GM18511 (cell line): ENCODE results near the gene PELO.
"Not testable (repeated sequence)": the region's sequence is repeated elsewhere in the genome, so short reads cannot be mapped to it uniquely, and the experiment has no call there.

Experiments
- ATAC-seq: cut with Tn5 transposase; IDR thresholded peaks from one replicate; pipeline ENCODE4 v1.9.1; 2021; ENCODE audit warnings: mild to moderate bottlenecking, moderate library complexity; ENCODE audit not compliant: unreplicated experiment

PELO gene

DNA sequence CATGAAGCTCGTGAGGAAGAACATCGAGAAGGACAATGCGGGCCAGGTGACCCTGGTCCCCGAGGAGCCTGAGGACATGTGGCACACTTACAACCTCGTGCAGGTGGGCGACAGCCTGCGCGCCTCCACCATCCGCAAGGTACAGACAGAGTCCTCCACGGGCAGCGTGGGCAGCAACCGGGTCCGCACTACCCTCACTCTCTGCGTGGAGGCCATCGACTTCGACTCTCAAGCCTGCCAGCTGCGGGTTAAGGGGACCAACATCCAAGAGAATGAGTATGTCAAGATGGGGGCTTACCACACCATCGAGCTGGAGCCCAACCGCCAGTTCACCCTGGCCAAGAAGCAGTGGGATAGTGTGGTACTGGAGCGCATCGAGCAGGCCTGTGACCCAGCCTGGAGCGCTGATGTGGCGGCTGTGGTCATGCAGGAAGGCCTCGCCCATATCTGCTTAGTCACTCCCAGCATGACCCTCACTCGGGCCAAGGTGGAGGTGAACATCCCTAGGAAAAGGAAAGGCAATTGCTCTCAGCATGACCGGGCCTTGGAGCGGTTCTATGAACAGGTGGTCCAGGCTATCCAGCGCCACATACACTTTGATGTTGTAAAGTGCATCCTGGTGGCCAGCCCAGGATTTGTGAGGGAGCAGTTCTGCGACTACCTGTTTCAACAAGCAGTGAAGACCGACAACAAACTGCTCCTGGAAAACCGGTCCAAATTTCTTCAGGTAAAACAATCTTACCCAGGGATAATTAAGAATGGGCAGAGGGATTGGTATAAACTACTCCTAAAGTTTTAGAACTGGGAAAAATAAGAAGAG lies 12.9 kb downstream of the PELO start:
- peak; percentile 46 for ATAC-seq

DNA sequence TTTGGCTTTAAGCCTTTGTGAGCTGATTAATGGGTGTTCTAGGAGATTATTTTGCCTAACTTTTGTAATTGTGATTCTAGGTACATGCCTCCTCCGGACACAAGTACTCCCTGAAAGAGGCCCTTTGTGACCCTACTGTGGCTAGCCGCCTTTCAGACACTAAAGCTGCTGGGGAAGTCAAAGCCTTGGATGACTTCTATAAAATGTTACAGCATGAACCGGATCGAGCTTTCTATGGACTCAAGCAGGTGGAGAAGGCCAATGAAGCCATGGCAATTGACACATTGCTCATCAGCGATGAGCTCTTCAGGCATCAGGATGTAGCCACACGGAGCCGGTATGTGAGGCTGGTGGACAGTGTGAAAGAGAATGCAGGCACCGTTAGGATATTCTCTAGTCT lies 13.6 kb downstream of the PELO start:
- no peak for ATAC-seq

DNA sequence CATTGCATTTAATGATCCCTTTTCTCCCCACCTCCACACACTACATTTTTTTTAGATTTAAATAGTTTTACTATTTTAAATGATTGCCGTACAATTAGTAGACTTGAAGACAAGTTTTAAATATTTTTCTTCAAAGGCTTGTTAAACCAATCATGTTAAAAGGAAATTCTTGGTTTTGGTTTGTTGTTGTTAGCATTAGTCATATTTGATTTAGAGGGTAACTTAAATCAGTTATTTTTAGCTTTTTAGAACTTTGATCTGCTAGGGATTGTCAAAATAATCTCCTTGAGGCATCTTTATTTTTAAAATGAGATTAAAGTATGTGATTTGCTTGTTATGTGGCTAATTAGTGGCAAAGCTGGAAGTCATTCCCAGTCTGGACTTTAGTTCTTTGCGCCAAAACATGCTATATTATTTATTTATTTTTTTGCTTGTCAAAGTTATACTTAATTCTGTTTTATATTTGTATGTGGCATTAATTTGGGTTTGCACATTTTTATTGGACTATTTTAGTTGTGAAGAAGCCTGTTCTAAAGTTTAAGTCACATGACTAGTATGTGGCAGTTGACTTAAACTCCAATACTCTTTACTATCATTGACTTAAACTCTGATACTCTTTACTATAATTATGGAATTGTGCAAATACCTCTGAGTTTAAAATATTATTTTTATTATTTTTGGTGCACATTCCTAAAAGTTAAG lies 14.7 kb downstream of the PELO start:
- no peak for ATAC-seq

DNA sequence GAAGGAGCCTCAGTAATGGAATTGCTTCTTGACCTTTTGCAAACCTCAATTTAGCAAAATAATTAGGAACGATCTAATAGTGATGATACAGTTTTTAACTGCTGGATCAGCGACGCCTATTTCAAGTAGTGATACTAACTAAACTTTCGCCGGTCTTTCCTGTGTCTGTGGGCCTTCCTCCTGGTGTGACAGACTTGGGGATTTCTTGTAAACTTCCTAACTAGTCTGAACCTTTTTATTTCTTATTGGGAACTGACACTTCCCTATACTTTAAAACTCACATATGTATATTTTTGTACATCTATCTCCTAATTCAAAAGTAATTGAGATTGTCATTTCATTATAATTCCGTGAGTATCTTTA lies 15.2 kb downstream of the PELO start:
- no peak for ATAC-seq

DNA sequence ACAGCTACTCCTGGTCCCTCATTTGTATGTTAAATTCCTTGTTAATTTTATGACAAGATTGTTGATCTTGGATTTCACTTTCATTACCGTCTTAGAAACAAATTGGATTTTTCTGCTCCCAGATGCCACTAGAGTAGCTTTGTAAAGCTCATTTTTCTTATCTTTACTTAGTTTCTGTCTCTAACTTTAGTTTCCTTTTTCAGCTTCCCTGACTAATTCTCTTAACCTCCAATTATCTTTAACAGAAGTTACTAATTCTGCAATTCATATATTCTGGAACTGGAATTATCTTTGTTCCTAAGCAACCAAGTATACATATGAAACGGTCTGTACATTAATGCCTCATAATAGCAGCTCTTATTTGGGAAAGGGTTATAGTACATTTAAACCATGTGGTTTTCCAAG lies 16.7 kb downstream of the PELO start:
- no peak for ATAC-seq

DNA sequence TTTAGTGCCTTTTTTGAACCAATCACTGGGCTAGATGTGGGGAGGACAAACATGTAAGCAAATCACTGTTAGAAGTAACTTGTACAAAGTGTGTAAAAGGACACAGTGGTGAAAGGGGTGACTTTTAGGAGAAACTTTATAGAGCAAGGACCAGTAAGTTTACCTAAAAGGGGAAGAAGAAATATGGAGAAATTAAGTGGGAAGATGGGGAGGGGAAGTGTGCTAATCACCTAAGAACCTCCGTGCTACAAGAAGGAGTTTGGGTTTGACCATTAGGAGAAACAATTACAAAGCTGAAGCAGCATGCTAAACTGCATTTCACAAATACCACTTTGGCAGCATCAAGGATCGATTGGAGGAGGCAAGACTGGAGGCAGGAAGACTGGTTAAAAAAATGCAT lies 17.3 kb downstream of the PELO start:
- ATAC-seq = no peak

DNA sequence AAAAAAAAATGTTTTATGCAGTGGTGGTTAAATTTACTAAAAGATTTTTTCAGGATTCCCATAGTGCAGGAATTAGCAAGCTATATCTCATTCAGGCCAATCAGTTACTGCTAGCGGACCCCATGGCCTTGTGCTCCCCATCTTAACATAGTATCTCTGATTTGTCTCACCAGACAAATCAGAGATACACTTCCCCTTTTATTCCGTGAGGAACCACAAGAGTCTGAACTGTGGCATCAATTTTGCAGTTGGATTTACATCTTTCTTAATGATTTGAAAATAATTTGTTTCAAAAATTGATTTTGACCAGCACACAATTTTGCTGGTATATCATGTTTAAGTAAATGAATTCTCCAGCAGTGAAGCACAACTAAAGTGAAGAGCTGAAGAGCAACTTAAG lies 17.9 kb downstream of the PELO start:
- ATAC-seq = no peak

DNA sequence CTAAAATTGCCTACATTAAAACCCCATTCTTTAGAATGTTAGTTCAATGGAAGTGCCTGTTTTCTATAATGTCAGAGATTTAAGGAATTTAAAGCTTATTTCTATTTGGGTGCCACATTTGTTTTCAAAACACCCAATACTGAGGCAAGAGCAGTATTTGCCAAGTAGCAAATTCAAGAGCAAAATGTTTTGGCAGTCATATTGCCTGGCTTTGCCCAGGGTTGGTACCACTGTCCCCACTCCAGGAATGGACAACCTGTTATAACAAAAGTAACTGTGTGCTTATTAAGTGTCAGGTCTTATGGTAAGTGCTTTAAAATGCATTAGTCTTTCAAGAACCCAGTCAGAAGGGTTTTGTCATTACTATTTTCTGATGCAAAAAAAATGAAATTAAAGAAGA lies 19.3 kb downstream of the PELO start:
- no peak for ATAC-seq

DNA sequence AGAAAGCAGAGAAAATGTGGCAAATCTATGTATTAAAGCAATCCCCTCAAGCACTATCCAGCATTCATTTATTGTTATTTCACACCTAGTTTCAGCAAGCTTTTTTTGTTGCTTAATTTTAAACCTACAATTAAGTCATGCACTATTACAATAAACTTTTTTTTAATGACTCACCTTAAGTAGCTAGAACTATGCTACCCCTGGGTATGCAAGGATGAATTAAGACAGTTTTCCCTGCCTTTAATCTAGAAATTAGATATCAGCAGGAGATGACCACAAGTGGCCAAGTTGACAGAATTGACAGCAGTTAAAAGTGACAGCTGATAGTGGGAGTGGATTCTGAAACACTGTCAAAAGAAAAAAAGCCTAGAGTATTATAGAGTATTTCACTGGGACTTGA lies 20.0 kb downstream of the PELO start:
- ATAC-seq = no peak

DNA sequence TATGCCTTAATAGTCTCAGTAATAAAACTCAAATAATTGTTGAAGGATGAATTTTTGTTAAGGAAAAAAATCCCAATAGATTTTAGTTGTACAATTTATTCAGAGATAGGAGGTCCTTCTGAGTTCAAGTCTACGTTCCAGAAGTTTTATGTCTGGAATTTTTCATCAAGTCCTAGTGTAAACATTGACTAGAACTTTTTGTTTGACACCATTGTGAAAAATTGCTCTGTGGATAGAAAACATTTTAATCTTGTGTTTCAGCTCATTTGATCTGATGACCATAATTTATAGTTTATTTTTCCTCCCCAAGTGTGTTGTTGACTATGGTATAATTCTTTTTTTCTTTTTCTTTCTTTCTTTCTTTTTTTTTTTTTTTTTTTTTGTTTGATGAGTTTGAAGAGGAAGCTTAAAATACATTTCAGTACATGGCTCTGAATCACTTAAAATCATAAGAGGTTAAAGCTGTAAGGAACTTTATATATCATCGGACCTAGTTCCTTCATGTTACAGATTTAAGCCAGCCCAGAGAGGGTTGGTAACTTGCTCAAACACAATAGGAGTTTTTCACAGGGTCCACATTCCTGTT lies 20.7 kb downstream of the PELO start:
- no peak for ATAC-seq

DNA sequence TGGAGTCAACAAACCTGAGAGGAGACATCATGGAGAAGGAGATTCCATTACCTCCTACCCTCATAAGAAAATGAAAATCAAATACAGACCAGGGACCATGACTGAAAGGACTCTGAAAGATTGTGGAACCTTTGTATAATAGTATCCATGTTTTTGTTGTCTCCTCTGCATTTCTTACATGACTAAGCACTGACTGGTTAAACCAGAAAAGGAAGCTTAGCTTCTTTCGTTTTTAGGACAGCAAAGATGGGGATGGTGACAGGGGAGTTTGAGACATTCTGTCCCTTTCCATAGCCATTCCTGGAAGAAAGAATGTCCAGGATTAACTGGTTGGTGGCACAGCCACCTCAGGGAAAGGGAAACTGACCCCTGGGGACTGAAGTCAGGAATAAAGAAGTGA lies 22.2 kb downstream of the PELO start:
- no peak for ATAC-seq

DNA sequence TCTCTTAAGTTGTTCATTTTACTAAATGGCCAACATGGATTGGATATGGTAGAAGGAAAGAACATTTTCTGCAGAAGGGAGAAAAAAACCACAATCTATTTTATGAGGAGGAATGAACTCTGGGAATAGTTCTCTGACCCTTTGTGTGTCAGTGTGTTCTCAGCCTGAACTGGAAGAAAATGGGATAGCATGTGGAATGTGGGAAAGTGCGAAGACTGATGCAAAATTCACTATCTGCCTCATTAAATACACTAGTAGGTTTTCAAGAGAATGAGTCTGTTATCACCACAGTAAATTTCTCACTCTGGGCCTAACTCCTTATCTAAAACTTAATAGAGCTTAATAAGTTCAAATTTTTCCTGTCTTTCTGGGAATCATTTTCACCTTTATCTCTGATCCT lies 22.7 kb downstream of the PELO start:
- ATAC-seq = no peak

DNA sequence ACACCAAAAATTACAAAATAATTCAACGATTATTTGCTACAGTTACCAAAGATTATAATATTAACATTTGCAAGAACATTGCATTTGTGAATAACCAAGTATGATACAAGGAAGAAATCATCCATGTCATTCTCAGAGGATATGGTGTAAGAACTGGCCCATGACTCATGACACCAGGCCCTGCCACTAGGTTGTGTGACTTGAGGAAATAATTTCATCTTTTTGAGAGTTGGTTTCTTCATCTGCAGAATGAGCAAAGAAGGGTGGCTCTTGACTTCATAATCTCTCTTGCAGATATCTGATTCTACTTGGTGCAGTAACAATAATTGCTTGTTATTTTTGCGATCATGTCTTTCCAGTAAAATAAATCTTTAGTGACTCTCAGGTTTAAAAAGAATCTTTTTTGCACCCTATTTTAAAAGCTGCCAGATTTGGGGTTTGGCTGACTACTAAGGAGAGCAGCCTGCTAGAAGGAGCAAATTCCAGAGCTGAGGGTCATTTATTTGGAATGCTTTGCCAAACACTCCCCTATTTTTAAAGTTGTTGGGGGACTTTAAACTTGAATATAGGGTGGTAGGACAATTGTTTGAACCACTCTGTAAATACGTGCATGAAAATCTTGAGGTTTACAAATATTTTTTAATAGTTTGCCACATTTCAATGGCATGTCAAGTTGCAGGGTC lies 23.5 kb downstream of the PELO start:
- no peak for ATAC-seq

DNA sequence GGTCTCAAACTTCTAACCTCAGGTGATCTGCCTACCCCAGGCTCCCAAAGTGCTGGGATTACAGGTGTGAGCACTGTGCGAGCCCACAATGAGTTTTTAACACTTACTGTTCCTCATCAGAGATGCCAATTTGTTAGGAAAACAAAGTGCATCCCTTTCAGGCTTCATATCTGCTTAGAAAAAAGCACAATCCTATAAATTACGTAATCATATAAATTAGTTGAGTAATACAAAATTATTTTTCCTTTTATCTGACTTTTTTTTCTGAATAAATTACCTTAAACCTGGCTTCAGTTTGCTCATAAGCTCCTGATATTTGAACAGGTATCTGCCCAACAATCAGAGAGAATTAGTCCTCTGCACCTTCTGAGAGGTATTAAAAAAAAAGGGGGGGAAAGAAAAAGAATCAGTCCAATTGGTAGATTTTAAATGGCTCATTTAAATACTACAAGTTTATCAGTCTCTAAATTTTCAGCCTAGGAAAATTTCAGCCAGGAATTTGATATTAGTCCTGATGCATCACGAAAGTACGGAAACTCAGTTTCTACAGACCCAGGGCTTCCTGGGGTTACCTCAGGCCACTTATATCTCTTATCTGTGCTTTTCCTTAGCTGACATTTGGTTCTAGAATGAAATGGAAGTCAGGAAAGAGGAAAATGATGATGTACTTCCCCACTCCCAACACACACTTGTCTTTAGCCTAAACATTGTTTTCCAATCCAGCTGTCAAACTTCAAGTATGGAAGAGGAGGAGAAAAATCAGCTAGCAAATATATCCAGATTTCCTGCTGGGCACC lies 26.8 kb downstream of the PELO start:
- no peak for ATAC-seq

DNA sequence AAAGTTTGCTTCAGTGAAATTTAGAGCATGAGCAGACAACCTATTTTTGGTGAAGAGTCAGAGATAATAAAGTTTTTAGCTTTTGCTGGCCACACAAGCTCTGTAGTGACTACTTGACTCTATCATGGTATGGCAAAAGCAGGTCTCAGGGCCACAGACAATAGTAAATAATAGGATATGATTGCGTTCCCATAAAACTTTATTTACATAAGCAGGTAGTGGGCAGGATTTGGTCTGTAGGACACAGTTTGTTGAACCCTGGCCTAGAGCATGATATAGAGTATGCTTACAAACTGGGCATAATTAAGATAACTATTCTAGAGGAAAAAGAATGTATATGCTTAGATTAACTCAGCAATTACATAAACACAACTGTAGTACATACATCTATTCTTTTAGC lies 30.1 kb downstream of the PELO start:
- no peak for ATAC-seq

DNA sequence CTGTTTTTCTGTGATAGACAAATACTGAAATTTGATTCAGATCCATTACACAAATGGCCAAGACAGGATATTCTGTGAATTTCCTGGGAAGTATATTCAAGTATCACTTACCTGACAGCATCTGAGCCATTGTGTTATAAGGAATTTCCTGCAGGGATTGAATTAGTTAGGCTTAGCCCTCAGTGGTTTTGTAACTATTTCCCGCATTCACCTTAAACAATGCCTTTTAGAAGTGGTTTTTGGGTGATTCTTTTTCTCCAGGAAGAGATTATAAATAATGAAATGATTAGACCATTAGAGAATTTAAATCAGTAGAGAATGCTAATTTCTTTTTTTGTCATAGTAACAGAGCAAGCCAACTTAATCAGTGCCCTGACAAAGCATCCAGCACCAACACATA lies 30.6 kb downstream of the PELO start:
- ATAC-seq = no peak

DNA sequence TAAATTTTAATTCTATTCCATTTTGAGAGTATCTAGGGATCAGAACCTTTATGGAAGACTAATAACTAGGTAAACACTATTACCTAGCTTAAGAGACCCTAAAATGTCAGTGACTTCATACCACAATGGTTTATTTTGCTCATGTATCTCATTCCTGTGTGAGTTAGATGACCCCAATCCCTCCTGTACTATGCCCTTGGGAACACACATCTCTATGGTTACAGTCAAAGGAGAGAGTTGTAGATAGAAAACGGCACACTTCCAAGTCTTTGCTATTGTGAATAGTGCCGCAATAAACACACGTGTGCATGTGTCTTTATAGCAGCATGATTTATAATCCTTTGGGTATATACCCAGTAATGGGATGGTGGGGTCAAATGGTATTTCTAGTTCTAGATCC lies 31.1 kb downstream of the PELO start:
- not testable (repeated sequence) for ATAC-seq

DNA sequence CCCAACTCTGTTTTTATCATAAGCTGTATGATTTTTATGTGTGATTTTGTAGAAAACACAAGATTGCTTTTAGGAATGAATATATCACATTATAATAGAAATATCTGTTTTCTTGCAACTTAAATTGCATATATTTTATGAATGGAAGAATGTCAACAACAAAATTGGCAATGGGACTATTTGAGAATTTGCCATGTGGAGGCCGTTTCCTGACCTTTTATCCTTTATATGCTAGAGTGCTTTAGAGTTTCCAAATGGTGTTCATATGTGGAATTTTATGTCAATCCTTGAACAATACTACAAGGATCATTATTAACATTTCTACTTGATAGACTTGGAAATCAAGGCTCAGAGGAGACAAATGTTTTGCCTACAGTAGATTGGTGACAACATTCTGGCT lies 34.2 kb downstream of the PELO start:
- no peak for ATAC-seq

DNA sequence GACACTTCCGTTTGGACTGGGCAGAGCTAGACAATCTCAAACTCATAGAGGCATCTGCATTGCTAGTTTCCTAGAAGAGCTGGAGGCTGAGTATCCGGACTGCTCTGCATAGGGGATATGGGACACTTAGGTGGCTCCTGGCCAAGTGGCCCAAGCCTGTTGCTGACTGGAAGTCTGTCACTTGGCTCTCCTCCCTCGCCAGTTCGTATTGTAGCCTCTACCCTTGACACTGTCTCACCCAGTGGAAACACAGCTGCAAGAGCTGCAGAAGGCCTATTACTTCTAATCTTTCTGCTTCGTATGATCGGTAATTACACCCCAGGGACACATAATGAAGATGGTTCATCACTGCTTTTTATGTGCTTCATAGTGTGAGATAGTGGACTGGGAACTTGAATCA lies 34.7 kb downstream of the PELO start:
- no peak for ATAC-seq

DNA sequence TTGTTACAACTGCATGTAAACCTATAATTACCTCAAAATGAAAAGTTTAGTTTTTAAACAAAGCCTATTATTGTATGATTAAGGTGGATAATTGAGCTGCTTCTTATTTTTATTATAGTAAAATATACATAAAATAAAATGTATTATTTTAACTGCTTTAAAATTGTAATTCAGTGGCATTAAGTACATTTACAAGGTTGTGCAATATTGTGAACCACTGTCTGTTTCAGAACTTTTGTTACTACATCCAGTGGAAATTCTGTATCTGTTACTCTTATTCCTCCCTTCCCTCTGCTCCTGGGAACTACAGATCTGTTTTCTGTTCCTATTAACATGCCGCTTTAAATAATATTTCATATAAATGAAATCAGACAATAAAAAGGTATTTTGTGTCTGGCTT lies 37.1 kb downstream of the PELO start:
- ATAC-seq = no peak

DNA sequence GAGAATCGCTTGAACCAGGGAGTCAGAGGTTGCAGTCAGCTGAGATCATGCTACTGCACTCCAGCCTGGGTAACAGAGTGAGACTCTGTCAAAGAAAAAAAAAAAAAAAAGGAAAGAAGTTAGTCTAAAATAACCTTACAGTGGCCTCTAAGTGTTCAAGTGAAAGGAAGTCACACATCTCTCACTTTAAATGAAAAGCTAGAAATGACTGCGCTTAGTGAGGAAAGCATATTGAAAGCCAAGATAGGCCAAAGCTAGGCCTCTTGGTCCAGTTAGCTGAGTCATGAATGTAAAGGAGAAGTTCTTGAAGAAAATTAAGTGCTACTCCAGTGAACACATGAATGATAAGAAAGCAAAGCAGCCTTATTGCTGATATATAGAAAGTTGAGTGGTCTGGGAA lies 38.1 kb downstream of the PELO start:
- ATAC-seq = peak; percentile 98
